HEK293 (cell line): ENCODE data around the gene PARP9.

ENCODE experiments used
- HOXA7 ChIP-seq: sonication (generic); formaldehyde crosslinking; IDR thresholded peaks from 2 replicates; pipeline ENCODE4 v1.8.1; 2022; ENCODE audit warnings: missing genetic modification reagents, borderline replicate concordance
- KLF16 ChIP-seq: fragments of 450-650 bp; formaldehyde crosslinking; IDR thresholded peaks from 2 replicates; pipeline ENCODE4 v1.5.1; 2017; ENCODE audit warnings: missing biosample characterization, missing genetic modification characterization
- REST ChIP-seq: fragments of 450-650 bp; formaldehyde crosslinking; IDR thresholded peaks from 2 replicates; pipeline ENCODE4 v1.5.1; 2016; ENCODE audit warnings: missing biosample characterization, missing genetic modification characterization
- TCF7L2 ChIP-seq: IDR thresholded peaks from 2 replicates; pipeline ENCODE4 v1.6.1; 2011; ENCODE audit warnings: low read depth, mild to moderate bottlenecking, inconsistent platforms, low read length, moderate library complexity, borderline replicate concordance
- WT1 ChIP-seq: fragments of 450-650 bp; formaldehyde crosslinking; IDR thresholded peaks from 2 replicates; pipeline ENCODE4 v1.5.1; 2016; ENCODE audit warnings: missing biosample characterization, missing genetic modification characterization
- YY1 ChIP-seq: fragments of 450-650 bp; formaldehyde crosslinking; IDR thresholded peaks from 2 replicates; pipeline ENCODE4 v1.5.1; 2018; ENCODE audit warnings: missing biosample characterization, missing genetic modification characterization
- ZFP41 ChIP-seq: fragments of 450-650 bp; formaldehyde crosslinking; IDR thresholded peaks from 2 replicates; pipeline ENCODE4 v1.5.1; 2016; ENCODE audit warnings: missing biosample characterization, missing genetic modification characterization, borderline replicate concordance
- ZNF23 ChIP-seq: fragments of 450-650 bp; formaldehyde crosslinking; IDR thresholded peaks from 2 replicates; pipeline ENCODE4 v1.5.1; 2016; ENCODE audit warnings: missing biosample characterization, missing genetic modification characterization, borderline replicate concordance
- ZNF292 ChIP-seq: fragments of 450-650 bp; formaldehyde crosslinking; IDR thresholded peaks from 2 replicates; pipeline ENCODE4 v1.5.1; 2016; ENCODE audit warnings: low read depth, missing biosample characterization, missing genetic modification characterization, borderline replicate concordance
- ZNF792 ChIP-seq: fragments of 450-650 bp; formaldehyde crosslinking; IDR thresholded peaks from 2 replicates; pipeline ENCODE4 v1.5.1; 2016; ENCODE audit warnings: missing biosample characterization, missing genetic modification characterization
- TF ChIP-seq, protein P1 (sequence below): fragments of 450-650 bp; formaldehyde crosslinking; IDR thresholded peaks from 2 replicates; pipeline ENCODE4 v1.5.1; 2016; ENCODE audit warnings: missing biosample characterization, missing genetic modification characterization
- TF ChIP-seq, protein P2 (sequence below): sonication (generic); formaldehyde crosslinking; IDR thresholded peaks from 2 replicates; pipeline ENCODE4 v1.8.1; 2022; ENCODE audit warnings: mild to moderate bottlenecking, moderate library complexity, missing genetic modification reagents

- TF ChIP-seq, protein P1, sequence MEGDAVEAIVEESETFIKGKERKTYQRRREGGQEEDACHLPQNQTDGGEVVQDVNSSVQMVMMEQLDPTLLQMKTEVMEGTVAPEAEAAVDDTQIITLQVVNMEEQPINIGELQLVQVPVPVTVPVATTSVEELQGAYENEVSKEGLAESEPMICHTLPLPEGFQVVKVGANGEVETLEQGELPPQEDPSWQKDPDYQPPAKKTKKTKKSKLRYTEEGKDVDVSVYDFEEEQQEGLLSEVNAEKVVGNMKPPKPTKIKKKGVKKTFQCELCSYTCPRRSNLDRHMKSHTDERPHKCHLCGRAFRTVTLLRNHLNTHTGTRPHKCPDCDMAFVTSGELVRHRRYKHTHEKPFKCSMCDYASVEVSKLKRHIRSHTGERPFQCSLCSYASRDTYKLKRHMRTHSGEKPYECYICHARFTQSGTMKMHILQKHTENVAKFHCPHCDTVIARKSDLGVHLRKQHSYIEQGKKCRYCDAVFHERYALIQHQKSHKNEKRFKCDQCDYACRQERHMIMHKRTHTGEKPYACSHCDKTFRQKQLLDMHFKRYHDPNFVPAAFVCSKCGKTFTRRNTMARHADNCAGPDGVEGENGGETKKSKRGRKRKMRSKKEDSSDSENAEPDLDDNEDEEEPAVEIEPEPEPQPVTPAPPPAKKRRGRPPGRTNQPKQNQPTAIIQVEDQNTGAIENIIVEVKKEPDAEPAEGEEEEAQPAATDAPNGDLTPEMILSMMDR (tag by site-specific recombination) = no peak
- TF ChIP-seq YY1 (tag by site-specific recombination) (no peak), REST (tag by site-specific recombination) (no peak), KLF16 (no peak), ZNF23 (tag by site-specific recombination) (no peak), TCF7L2 (no peak), ZFP41 (tag by site-specific recombination) (no peak), HOXA7 (CRISPR knock-in tag) (no peak), WT1 (no peak), ZNF292 (no peak), ZNF792 (tag by site-specific recombination) (no peak)
- TF ChIP-seq, protein P2, sequence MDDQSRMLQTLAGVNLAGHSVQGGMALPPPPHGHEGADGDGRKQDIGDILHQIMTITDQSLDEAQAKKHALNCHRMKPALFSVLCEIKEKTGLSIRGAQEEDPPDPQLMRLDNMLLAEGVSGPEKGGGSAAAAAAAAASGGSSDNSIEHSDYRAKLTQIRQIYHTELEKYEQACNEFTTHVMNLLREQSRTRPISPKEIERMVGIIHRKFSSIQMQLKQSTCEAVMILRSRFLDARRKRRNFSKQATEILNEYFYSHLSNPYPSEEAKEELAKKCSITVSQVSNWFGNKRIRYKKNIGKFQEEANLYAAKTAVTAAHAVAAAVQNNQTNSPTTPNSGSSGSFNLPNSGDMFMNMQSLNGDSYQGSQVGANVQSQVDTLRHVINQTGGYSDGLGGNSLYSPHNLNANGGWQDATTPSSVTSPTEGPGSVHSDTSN (CRISPR knock-in tag) = no peak
Observed at GRCh38 chr3:122576174-122576940, 12.3 kb upstream of the PARP9 start.
